GM21619 (cell line): Measurements from ENCODE around the gene LHX6.

Experiments
- ATAC-seq: cut with Tn5 transposase; IDR thresholded peaks from one replicate; pipeline ENCODE4 v1.9.1; 2021; ENCODE audit not compliant: unreplicated experiment

The LHX6 gene

DNA sequence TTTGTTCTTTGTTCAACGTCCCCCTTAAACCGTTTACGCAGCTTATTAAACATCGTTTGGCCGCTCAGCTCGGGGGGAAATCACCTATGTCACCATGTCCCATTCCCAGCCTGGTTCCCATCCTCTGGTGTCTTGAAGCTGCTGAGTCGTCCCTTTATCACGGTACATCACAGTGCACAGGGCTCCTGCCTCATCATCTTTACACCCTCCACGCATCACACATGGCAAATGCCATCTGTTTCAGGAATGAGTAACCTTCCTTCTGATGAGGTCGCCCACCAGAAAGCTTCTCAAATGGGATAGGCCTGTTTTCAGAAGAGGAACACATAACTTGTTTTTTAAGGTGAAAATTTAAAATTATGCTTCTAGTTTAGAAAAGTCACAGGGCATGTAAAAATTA lies 7.9 kb upstream of the LHX6 start:
- ATAC-seq = no peak

DNA sequence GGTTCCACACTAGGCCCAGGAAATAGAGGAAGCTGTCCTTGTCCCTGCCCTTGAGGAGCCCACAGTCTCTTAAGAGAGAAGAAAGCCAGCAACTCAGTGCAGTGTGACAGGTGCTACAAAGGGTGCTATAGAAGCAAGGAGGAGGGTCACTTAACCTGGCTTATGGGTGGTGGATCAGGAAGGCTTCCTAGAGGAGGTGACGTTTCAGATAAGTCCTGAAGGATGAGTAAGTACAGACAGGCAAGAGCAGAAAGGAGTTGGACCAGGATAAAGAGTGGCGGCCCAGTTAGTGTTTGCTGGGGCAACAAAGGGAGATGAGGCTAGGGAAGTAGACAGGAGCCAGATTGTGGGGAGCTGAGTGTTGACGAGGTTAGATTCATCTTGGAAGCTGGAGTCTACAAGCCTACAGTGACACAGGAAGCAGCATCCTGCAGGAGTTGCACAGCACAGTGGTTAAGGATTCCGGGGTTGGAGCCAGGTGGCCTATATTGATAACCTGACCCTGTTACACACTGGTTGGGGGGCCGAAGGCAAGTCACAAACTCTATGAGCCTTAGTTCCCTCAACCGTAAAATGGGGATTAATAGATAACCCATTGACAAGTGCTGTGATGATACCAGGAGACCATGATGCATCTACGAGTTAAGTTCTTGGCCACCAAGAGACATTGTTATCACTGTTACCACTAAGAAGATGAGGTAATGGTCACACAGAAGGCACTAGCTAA lies 5.4 kb upstream of the LHX6 start:
- no peak for ATAC-seq

DNA sequence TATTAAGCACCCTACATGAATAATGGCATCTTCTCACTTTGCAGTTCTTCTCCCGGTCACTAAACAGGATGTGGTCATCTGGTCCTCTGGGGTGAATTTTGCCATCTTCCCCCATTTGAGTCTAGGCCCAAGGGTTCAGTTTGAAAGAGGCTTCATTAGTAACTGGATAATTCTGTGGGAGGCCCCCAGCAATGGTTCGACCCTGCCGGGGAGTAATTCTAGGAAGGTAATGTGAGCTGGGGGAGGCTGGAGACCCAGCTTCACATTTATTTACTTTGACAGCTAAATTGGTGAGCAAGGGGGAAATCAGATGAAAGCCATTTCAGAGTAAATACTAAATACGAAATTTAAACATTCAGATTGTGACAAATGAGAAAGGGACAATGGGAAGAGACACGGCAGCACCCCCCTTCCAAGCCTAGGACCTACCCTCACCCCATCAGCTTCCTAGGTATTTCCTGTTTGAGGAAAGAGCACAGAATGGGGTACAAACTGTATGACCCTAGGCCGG lies 4.1 kb upstream of the LHX6 start:
- no peak for ATAC-seq

- ATAC-seq = no peak
Measured at GRCh38 chr9:122229485-122229837, 704 bp upstream of the LHX6 start.

GRCh38 chr9:122228191-122228567 lies 578 bp downstream of the LHX6 start:
- ATAC-seq = no peak

DNA sequence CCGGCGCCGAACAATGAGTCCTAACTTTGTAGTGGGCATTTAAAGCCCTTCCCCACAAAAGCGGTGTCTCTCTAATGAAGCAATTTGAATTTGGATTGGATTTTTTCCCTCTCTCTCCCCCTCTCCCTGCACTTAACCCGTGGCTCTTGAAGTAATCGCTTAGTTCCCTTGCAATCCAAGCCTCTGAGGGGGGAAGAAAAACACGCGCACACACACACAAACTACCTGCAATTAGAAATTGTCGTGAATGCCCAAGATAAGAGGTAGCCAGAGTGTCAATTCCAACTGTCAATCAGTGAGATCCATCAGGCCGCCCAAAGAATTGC lies 1.2 kb downstream of the LHX6 start:
- no peak for ATAC-seq

DNA sequence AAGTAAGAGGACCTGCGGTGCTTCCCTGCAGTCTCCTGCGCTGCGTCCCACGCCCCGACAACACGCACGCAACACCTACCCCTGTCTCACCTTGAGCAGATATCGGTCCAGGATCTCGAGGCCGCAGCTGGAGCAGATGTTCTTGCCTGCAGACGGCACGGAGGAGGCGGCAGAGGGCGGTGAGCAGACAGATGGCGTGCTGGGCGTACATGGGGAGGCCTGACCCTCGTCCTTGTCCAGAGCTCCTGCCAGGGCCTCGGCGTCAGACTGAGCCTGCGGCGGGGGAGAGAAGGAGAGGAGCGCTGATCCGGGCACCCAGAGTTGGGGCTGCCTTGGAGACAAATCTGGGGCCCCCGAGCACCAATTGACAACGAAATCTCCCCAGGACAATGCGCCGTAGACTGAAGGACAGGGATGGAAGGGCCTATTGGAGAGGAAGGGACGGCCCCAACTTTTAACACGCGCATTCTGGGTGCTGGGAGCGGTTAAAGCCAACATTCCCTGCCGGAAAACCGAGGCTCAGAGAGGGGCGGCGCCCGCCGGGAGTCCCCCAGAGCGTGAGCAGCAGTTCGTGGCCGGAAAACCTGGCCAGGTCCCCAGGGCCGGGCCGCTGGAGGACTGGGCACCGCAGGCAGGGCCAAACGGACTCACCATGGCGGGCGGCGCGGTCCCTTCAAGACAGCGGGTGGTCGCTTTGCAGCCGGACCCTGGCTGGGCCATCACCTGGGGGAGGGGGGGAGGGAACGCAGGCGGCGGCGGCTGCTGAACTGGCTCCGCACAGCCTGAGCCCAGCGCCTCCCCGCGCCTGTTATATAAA lies 1.8 kb downstream of the LHX6 start:
- no peak for ATAC-seq

GRCh38 chr9:122226142-122226757 lies 2.5 kb downstream of the LHX6 start:
- no peak for ATAC-seq

DNA sequence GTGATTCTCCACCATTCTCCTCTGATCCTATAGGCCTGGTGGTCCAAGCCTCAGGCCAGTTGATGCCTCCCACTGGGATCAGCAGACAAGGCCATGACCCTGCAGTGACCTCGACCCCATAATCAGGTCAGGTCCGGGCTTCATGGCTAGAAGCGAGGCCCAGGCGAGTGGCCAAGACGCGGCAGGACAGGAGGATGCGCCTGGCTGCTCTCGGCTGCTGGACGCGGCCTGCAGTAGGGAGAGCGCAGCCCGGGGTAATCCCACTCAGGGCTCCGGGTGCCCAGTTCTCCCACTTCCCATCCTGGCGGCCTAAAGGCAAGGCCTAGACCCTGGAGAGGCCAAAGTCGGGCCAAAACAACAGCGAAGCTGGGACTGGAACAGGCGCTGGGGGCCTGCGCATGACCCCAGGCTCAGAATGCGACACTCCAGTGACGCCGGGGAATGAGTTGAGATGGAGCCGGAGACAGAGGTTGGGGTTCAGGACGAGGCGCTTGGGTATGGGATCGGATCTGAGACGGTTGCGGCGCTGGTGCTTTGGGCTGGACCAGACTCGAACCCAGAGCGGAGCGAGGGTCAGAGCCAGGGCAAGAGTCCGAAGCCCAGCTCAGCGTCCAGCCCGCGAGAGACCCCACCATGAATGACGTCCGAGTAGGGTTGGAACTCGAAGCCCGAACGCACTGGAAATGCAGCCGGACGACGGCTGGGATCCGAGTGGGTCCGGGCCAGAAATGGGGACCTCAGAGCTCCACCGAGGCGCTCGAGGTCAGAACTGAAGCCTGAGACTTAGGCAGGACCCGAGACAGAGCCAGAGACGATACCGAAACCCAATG lies 3.2 kb downstream of the LHX6 start:
- ATAC-seq = no peak

DNA sequence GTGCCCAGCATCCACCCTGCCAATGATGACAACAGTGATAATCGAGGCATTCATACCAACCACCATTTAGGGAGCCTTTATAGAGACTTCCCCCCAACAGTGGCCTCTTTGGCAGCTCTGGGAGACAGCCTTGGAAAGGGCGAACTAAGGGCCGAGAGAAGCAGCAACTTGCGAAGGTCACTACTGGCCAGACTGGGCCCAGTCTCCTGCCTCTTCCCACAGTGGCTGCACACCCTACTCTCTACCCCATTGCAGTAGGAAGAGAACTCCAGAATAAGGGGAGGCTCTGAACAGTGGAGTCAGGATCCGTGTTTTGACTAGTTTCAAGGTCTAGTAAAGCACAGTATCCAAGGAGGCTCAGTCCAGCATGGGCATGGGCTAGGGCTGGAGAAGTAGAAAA lies 5.3 kb downstream of the LHX6 start:
- ATAC-seq = no peak

DNA sequence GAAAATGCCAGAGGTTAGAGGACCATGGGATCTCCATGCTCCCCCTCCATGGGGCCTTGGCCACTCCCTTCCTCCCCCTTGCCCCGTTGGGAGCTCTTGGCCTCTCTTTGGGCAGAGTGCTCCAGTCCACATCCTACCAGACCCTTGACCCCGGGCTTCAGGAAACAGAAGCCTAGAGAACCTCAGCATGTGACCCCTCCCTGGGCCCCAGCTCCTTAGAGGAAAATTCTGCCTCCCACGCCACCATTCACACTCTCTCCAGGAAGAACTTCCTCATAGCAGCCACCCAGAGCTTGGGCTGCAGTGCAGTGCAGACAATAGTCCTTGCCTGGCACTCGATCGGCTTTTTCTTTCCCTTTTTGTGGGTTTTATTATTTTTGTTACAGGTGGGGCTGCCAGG lies 6.0 kb downstream of the LHX6 start:
- ATAC-seq = no peak

- no peak for ATAC-seq
Measured at GRCh38 chr9:122221183-122221811, 7.5 kb downstream of the LHX6 start.

DNA sequence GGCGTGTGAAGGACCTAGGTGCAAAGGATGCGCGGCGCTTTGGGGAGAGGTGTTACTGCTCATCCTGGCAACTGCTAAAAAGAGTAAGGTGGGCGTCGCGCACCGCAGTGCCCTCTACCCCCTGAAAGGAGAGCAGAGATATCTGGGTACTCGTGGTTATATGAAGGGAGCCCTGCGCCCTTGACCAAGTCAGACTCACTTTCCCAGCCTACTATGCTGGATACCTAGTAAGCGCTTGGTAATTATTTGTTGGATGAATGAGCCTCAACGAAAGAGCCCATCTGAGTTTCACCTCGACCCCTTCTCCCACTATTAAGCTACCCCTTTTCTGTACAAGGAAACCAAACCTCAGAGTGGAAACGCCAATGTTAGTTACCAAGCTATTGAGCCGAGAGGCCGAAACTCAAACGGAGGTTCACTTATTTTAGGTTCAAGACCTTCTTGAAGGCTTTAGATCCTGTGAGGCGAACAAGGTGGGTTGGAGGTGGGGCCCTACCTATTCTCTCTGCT lies 8.0 kb downstream of the LHX6 start:
- ATAC-seq = no peak

DNA sequence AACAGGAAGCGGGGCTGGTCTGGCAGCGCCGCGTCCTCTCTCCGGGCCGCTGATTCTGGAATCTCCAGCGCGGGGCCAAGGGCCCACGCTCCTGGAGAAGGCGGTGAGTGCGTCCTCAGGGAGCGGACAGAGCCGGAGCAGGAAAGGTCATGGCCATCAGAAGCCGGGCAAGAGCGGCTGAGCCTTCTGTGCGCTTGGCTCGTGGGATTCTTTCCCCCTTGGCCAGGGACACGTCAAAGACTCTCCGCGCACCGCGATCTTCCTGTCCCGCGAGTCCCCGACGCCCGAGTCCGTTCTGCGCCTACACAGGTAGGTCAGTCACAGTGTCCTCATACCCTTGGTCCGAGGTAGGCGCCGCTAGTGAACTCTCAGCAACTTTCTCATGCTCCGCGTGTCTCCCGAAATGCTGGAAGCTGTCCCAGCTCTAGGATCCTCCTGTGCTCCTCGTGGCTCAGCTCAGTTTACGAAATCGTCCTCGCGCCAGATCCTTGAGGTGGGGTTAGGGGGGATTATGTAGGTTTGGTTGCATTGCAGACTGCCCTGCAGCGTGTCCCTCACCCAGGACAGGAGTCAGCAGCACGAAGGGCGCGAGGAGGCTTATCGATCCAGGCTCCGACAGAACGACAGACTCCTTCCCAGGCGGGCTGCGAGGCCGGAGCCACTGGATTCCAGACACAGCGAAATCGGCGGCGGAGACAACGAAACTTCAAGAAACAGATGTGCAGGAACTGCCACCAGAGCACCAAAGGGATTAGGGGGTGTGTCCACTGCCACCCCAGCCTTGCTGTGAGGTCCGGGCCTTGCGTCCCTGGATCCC lies 8.7 kb downstream of the LHX6 start:
- ATAC-seq = no peak

GRCh38 chr9:122218935-122219855 lies 9.6 kb downstream of the LHX6 start:
- no peak for ATAC-seq

DNA sequence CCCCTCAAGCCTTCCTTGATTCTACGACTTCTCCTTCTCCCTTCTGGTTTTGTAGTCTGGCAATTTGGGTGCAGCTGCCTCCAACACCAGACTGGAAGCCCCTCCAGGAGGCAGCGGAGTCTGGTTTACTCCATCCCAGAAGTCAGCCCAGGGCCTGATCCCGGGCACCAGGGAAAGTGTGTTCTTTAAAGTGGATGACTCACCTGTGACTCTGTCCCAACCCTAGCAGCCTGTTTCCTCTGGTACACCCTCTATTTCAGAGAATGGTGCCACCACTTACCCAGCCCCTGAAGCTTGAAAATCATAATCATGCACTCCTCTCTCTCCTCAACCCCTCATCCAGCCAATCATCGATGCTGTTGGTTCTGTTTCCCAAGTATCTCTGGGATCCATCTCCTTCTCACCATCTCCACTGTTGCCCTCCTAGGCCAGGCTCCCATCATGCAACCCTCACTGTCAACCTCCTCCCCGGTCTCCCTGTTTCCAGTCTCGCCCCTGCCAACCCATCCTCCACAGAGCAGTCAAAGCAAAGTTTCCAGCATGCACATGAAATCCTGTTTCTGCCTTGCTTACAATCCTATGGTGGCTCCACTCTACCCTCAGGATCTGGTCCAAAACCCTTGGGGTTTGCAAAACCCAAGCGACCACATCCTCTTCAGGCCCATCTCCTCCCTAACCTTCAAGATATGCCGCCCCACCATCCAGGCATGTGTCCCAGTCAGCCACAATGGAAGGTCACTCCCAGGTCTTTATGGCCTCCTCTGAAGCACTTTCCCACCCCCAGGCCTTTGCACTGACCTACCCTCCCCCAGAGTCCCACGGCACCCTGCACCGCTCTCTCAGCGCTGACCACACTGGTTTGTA lies 10.5 kb downstream of the LHX6 start:
- ATAC-seq = no peak

GRCh38 chr9:122217640-122218039 lies 11.1 kb downstream of the LHX6 start:
- no peak for ATAC-seq
